ENCODE data around the gene ASCC1.
"Not testable (repeated sequence)": the region's sequence is repeated elsewhere in the genome, so short reads cannot be mapped to it uniquely, and the experiment has no call there.

ASCC1 gene

GRCh38 chr10:72219235-72219814, 3.2 kb upstream of the ASCC1 start:
- no peak for DNase-seq

- DNase-seq: no peak
Measured at GRCh38 chr10:72218726-72219125, 2.6 kb upstream of the ASCC1 start.

GRCh38 chr10:72218325-72218724, 2.2 kb upstream of the ASCC1 start:
- DNase-seq: no peak

DNA sequence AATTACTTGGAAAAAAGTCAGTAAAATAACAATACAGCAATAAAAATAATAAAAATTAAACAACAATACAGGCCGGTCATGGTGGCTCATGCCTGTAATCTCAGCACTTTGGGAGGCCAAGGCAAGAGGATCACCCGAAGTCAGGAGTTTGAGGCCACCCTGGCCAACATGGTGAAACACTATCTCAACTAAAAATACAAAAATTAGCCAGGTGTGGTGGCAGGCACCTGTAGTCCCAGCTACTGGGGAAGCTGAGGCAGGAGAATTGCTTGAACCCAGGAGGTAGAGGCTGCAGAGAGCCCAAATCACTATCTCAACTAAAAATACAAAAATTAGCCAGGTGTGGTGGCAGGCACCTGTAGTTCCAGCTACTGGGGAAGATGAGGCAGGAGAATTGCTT, 4.2 kb downstream of the ASCC1 start:
- not testable (repeated sequence) for DNase-seq

DNA sequence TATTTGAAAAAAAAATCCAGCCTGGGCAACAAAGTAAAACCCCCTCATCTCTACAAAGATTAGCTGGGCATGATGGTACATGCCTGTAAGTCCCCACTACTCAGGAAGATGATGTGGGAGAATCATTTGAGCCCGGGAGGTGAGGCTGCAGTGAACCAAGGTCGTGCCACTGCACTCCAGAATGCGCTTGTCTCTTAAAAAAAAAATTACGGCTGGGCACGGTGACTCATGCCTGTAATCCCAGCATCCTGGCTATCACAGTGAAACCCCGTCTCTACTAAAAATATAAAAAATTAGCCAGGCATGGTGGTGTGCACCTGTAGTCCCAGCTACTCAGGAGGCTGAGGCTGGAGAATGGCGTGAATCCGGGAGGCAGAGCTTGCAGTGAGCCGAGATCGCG, 4.7 kb downstream of the ASCC1 start:
- not testable (repeated sequence) for DNase-seq

- DNase-seq: not testable (repeated sequence)
Measured at GRCh38 chr10:72208526-72208925, 7.5 kb downstream of the ASCC1 start.

DNA sequence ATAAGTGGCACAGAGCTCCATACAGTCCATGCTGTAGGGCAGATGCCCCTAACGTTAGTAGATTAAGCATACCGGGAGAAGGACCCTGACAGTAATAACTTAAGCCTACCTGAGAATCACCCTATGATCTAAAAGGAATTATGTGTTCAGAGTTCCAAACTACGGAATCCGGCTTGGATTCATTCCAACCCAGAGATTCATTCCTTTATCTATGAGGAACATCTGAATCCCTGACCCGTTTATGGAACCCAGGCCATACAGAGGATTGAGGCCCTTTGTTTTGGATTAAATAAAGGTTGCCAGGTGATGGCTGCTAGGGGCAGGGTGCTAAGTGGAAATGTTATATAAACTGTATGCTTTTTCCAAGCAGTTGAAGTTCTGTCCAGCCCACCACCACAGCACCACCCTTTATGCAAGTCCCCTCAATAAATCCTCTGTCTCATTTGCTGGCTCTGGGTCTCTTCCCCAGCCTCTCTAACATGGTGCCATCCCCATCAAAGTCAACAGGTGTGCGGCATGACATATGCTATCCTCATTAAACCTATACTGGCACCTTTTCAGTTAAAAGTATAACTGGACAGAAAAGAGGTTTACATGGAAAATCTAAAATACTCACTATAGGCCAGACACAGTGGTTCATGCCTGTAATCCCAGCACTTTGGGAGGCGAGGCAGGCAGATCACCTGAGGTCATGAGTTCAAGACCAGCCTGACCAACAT, 9.4 kb downstream of the ASCC1 start:
- DNase-seq: no peak

DNA sequence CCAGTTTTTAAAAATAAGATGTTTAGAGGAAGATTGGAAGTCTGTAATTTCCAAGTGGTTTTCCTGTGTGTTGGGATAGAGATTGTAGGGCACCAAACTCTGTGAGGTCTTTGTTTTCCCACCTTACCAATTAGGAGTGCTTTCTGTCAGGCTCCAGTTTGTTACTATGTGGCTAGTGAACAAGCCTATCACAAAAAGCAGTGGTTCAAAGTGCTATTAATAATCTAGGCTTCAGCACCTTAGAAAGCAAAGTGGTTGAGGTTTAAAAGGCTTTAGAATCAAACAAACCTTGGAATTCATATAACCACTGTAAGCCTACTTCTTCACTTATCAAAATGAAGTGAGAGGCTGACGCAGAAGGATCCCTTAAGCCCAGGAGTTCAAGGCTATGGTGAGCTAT, 11.4 kb downstream of the ASCC1 start:
- DNase-seq: no peak

- peak; percentile 51 for DNase-seq
Measured at GRCh38 chr10:72204296-72204695, 11.8 kb downstream of the ASCC1 start.

GRCh38 chr10:72201293-72201692, 14.8 kb downstream of the ASCC1 start:
- no peak for DNase-seq

DNA sequence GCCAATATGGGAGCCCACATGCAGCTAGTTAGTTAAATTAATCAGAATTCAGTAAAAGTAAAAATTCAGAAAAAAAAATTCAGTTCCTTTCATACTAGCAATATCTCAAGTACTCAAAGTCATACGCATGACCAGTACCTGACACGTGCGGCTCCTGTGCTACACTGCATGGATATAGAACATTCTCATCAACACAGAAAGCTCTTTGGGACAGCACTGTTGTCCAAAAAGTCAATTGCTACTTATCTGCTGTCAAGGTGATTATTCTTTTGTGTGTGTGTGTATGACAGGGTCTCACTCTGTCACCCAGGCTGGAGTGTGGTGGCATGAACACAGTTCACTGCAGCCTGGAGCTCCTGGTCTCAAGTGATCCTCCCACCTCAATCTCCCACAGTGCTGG, 15.2 kb downstream of the ASCC1 start:
- DNase-seq: no peak

DNA sequence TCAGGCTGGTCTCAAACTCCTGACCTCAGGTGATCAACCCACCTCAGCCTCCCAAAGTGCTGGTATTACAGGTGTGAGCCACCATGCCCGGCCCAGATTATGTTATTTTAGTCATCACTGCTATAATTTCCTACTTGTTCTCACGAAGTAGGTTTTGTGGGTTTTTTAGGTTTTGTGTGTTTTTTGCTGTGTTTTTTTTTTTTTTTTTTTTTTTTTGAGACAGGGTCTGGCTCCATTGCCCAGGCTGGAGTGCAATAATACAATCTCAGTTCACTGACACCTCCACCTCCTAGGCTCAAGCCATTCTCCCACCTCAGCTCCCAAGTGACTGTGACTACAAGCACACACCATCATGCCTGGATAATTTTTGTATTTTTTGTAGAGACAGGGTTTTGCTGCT, 21.1 kb downstream of the ASCC1 start:
- no peak for DNase-seq

GRCh38 chr10:72186982-72187330, 29.1 kb downstream of the ASCC1 start:
- no peak for DNase-seq

- peak; percentile 24 for DNase-seq
Measured at GRCh38 chr10:72186258-72186981, 29.7 kb downstream of the ASCC1 start.

DNA sequence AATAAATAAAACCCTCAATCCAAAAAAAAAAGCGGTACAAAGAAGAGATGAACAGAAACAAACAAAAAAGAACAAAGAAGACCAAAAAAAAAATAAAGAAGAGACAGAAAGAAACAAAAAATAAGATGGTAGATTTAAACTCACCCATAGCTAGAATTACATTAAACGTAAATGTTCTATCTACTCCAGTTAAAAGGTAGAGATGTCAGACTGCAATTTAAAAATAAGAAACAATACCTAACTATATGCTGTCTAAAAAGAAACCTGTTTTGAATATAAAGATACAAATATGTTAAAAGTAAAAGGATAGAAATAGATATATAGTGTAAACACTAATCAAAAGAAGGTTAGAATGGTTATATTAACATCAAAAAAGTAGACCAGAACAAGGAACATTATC, 31.9 kb downstream of the ASCC1 start:
- DNase-seq: no peak

- DNase-seq: no peak
Measured at GRCh38 chr10:72177454-72177853, 38.6 kb downstream of the ASCC1 start.

- DNase-seq: no peak
Measured at GRCh38 chr10:72176701-72177100, 39.4 kb downstream of the ASCC1 start.

DNA sequence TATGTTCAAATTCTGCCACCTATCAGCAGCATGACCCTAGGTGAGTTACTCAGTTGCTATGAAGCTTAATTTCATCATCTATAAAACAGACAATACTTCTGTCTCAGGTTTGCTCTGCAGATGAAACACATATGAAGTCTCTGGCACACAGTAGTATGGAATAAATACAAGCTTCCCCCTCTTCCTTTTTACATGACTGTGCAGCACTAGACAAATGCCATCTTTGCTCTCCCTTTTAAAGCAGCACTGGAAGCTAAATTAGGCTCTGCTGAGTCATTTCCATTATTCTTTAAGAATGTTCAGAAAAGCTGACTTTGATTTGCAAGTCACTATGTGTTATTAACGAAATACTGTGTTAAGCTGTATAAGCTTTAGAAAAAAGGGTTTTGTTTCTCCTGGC, 40.9 kb downstream of the ASCC1 start:
- DNase-seq: peak; percentile 68

DNA sequence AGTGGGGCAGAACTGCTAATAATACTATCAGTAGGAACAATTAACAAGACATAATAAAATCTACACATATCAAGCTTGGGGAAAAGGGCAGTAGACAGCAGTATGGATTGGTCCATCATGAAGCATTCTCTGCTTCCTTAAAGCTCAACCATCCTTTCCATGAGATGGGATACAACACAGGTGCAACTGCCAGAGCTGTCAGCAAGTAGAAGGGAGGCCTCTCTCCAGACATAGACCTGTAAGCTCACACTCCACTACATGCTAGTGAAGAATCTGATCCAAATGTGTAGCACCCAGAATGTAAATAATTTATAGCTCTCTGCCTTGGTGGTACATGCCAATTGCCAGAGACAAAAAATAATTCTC, 41.8 kb downstream of the ASCC1 start:
- no peak for DNase-seq

- peak; percentile 6 for DNase-seq
Measured at GRCh38 chr10:72173619-72174296, 42.3 kb downstream of the ASCC1 start.

DNA sequence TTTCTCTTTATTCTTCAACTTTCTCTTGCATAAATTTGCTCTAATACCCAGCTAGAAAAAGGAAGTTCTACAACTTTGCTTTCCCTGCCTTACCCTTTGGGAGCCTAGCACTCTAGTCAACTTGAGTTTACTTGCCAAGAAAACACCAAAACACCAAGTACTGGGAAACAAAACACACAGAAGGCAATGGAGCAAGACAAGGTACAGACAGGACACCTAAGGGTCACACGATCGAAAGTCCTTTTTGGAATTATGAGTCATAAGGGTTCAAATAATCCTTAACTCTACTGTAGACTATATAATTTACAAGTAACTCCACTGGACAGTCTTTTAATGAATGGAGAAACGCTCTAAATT, 42.8 kb downstream of the ASCC1 start:
- DNase-seq: no peak

GRCh38 chr10:72171175-72171630, 44.9 kb downstream of the ASCC1 start:
- DNase-seq: peak; percentile 80

- DNase-seq: no peak
Measured at GRCh38 chr10:72170733-72171132, 45.3 kb downstream of the ASCC1 start.

DNA sequence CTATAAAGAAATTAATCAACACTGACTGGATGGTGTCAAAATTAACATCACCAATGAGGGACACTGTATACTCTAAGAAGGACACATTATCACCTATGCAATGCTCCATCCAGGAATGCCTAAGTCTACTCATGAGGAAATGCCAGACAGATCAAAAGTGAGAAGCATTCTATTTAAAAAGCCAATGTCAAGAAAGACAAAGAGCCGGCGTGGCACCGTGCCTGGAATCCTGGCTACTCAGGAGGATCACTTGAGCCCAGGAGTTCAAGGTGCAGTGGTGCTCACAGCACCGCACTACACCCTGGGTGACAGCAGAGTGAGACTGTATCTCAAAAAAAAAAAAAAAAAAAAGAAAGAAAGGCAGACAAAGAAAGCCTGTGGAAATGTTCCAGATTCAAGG, 45.8 kb downstream of the ASCC1 start:
- DNase-seq: no peak

All from fibroblast of skin of back (primary cell).